Sciatic nerve (tissue), 2 donors: ENCODE data around the gene AR. TPM values are rescaled to one million over a fixed set of nuclear protein-coding genes. Genes with fewer than 3 reads are reported as not detected.

Experiments used
- ATAC-seq: fragments of 200-7000 bp; cut with Tn5 transposase; one replicate; pipeline ENCODE4 v1.9.1; 2020; ENCODE audit warnings: mild to moderate bottlenecking, moderate library complexity
- DNase-seq: peaks from one replicate; pipeline ENCODE4 v3.0.0-alpha.2; 2020; ENCODE audit warnings: low spot score
- intact Hi-C: fragments of 100-400 bp; cut with DNase I; formaldehyde crosslinking; loops from one replicate; pipeline ENCODE4 v1.14.2; 2022
- total RNA-seq: library from RNA; stranded (reverse); fragmentation: NEBNext Ultra II Directional; extraction: Animal tissue kit (Norgen Biotek cat#: 25700); gene quantifications from one replicate; pipeline ENCODE4 v1.2.1, GENCODE V29; 2021
- donor health status: DM: no; HTN: no; CAD: no.
- donor health status: DM: no; HTN: no; CAD: no.

The AR gene
- total RNA-seq, 1 donor from 2014 or later: 13.1 TPM

GRCh38 chrX:67718926-67719325, 175.1 kb downstream of the AR start:
- DNase-seq: no peak
- ATAC-seq: no peak
- intact Hi-C loops: no loop called here

GRCh38 chrX:67720344-67720743, 176.5 kb downstream of the AR start:
- DNase-seq: no peak
- intact Hi-C loops: no loop called here
- no peak for ATAC-seq

- intact Hi-C loops: no loop called here
- DNase-seq (no peak), ATAC-seq (no peak)
These were observed 177.5 kb downstream of the AR start for GRCh38 chrX:67721321-67721720.

GRCh38 chrX:67723580-67724351, 179.9 kb downstream of the AR start:
- ATAC-seq: peak; percentile 18
- intact Hi-C loops: no loop called here
- DNase-seq: no peak

- DNase-seq (no peak), ATAC-seq (peak; percentile 9)
- intact Hi-C loops: no loop called here
These were observed 180.7 kb downstream of the AR start for GRCh38 chrX:67724359-67725110.

- intact Hi-C loops: no loop called here
- ATAC-seq (no peak), DNase-seq (no peak)
These were observed 181.7 kb downstream of the AR start for GRCh38 chrX:67725471-67725870.

GRCh38 chrX:67726018-67726417, 182.2 kb downstream of the AR start:
- intact Hi-C loops: no loop called here

GRCh38 chrX:67727576-67727975, 183.8 kb downstream of the AR start:
- intact Hi-C loops: no loop called here
- DNase-seq (no peak), ATAC-seq (no peak)

More at GRCh38 chrX:67726018-67726417, 182.2 kb downstream of the AR start:
- peak; percentile 31 for ATAC-seq
- no peak for DNase-seq

- no peak for ATAC-seq
- DNase-seq: no peak
- intact Hi-C loops: no loop called here
These were observed 186.5 kb downstream of the AR start for GRCh38 chrX:67730296-67730695.

- ATAC-seq (no peak), DNase-seq (no peak)
- intact Hi-C loops: no loop called here
These were observed 187.2 kb downstream of the AR start for GRCh38 chrX:67731061-67731460.

- intact Hi-C loops: no loop called here
- DNase-seq: no peak
These were observed 189.0 kb downstream of the AR start for GRCh38 chrX:67732864-67733263.

GRCh38 chrX:67734111-67734753, 190.4 kb downstream of the AR start:
- intact Hi-C loops: no loop called here
- ATAC-seq (no peak), DNase-seq (no peak)

More at GRCh38 chrX:67732864-67733263, 189.0 kb downstream of the AR start:
- no peak for ATAC-seq

GRCh38 chrX:67749536-67749935, 205.7 kb downstream of the AR start:
- no peak for DNase-seq
- intact Hi-C loops: no loop called here
- no peak for ATAC-seq

- intact Hi-C loops: no loop called here
- no peak for DNase-seq
These were observed 206.9 kb downstream of the AR start for GRCh38 chrX:67750694-67751093.

GRCh38 chrX:67759018-67759417, 215.2 kb downstream of the AR start:
- ATAC-seq (no peak), DNase-seq (no peak)
- intact Hi-C loops: no loop called here

More at GRCh38 chrX:67750694-67751093, 206.9 kb downstream of the AR start:
- no peak for ATAC-seq

- DNase-seq (no peak), ATAC-seq (no peak)
These were observed 233.3 kb downstream of the AR start for GRCh38 chrX:67777148-67777547.

GRCh38 chrX:67779099-67779498, 235.3 kb downstream of the AR start:
- ATAC-seq: no peak

More at GRCh38 chrX:67777148-67777547, 233.3 kb downstream of the AR start:
- intact Hi-C loops: no loop called here

More at GRCh38 chrX:67779099-67779498, 235.3 kb downstream of the AR start:
- DNase-seq: no peak
- intact Hi-C loops: no loop called here
